Hair follicular keratinocyte (primary cell): ENCODE results near the gene CDT1. TPM values are rescaled to one million over a fixed set of nuclear protein-coding genes. Genes with fewer than 3 reads are reported as not detected.

Source experiments
- total RNA-seq: library from RNA; depleted of rRNA; stranded (reverse); fragments of >200 nt; gene quantifications from 2 replicates; pipeline ENCODE4 v1.2.3, GENCODE V29; 2015

The CDT1 gene
- total RNA-seq: 19.9 and 44.1 TPM in 2 replicates

DNA sequence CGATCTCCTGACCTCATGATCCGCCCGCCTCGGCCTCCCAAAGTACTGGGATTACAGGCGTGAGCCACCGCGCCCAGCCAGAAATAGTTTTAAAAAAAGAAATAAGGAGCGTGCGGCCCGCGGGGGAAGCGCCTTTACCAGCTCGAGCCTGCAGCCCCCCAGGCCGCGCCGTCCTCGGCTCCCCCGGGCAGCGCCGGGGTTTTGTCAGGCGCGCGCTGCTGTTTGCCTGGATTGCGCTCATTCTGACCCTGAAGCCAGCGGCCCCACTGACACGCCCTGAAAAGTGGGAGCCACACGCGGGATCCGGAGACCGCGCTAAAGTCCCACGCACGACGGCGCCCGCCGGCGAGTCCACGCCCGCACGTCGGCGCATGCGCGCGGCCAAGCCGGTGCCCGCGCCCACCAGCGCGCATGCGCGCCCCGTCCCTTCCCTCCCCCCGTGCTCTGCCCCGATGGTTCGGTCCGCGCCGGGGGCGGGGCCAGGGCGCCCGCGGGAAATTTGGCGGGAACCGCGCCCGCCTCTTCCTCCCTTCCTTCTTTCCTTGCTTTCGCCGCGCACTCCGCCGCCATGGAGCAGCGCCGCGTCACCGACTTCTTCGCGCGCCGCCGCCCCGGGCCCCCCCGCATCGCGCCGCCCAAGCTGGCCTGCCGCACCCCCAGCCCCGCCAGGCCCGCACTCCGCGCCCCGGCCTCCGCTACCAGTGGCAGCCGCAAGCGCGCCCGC lies at the start of gene CDT1:
CDT1 (plus strand) TSS at position 526 of the 724 bp plus-strand sequence; CDS start at position 569, 43 bp downstream.

DNA sequence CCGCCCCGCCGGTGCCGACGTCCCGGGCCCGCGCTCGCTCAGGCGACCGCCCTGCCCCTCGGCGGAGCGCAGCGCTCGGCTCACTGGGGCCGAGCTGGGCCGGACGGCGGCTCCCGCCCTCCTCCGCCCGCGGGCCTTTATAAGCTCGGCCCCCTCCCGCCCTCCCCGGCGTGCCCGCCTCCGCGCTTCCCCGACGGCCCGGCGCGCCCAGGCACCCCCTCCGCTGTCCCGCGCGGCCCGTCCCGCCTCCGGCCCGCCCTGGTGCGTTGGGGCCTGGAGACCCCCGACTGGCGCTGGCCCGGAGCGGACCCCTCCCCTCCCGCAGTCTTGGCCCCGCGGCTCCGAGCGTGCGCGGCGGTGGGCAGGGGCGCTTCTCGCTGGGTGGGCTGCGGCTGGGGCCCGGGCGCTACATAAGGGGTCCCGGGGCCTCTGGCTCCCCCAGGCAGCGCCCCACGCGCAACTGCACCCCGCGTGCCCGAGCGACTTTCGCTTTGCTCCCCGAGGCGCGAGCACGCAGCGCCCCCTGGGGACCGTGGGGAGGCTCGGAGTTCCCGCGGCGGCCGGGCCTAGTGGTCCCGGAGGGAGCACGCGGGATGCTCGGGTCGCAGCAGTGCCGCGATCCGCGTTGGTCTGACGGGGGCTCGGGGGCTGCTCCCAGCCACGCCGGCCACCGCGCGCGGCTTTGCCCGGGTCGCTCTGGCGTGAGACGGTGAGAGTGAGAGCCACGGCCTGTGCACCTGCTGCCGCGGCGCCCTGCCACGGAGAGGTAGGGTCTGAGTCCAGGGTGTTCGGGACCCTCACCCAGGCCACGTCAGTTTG lies 18.3 kb upstream of the CDT1 start, which contains the start of gene PIEZO1:
PIEZO1 (minus strand) TSS at position 115 of the 819 bp plus-strand sequence. CDS start 256 bp downstream, outside the sequence.

DNA sequence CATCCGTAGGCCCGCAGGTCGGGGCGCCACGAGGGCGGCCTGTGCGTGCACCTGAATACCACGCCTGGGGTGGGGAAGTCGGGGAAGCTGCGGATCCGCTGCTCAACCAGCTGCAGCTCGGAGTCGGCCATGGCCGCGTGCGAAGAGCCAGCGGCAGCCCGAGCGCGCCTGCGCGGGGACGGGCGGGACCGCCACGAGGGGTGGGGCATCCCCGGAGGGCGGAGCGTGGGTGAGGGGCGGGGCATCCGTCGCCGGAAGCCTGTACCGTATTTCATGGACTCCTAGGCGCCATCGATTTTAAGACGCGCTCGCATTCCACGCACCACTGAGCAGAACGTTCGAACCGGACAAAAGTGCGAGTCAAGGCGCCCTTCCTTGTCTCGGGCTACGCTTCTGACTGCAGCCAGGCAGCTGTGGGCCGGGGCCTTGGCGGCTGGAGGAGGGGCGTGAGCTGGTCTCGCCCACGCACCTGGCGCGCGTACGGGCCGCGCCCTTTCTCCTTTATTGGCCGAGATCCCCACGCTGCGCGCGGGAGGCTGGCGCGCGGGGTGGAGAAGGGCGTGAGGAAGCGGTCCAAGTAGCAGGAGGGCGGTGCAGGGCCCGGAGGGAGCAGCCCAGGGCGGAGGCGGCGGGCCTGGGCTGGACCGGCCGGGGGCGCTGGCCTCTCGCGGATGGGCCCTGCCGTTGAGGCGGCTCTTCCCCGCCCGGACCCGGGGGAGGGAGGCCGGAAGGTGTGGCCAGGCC lies 8.4 kb downstream of the CDT1 start, which contains the start of gene APRT:
APRT (minus strand) TSS at position 160 of the 744 bp plus-strand sequence; CDS start at position 131, 29 bp downstream.

GRCh38 chr16:88856828-88857727 lies 53.5 kb downstream of the CDT1 start, which contains the start of the genes GALNS and TRAPPC2L:
GALNS (minus strand) TSS chr16:88856947; CDS start chr16:88856877, 70 bp downstream.
TRAPPC2L (plus strand) TSS chr16:88857127; CDS start chr16:88857151, 24 bp downstream.

Other genes with a start within 250 kb of the CDT1 start
- 9.9 and 17.0 TPM in 2 replicates for gene ZC3H18, start 233.4 kb upstream of the CDT1 start, total RNA-seq
- gene IL17C, start 165.2 kb upstream of the CDT1 start, total RNA-seq: not detected in 2 replicates
- 88.1 and 94.3 TPM in 2 replicates for gene CYBA, start 152.7 kb upstream of the CDT1 start, total RNA-seq
- gene MVD, start 140.7 kb upstream of the CDT1 start, total RNA-seq: 238 and 321 TPM in 2 replicates
- gene SNAI3, start 117.3 kb upstream of the CDT1 start, total RNA-seq: 0.57 TPM in 1 of 2 replicates, not detected in the other
- gene RNF166, start 97.4 kb upstream of the CDT1 start, total RNA-seq: 10.5 and 12.8 TPM in 2 replicates
- gene CTU2, start 97.3 kb upstream of the CDT1 start, total RNA-seq: 11.0 and 24.8 TPM in 2 replicates
- 167 and 172 TPM in 2 replicates for gene PIEZO1, start 18.6 kb upstream of the CDT1 start, total RNA-seq
- gene APRT, start 8.1 kb downstream of the CDT1 start, total RNA-seq: 209 and 236 TPM in 2 replicates
- 18.2 and 23.8 TPM in 2 replicates for gene GALNS, start 53.2 kb downstream of the CDT1 start, total RNA-seq
- 33.3 and 50.0 TPM in 2 replicates for gene TRAPPC2L, start 53.3 kb downstream of the CDT1 start, total RNA-seq
- not detected in 2 replicates for gene PABPN1L, start 62.9 kb downstream of the CDT1 start, total RNA-seq
- 0.11 and 0.23 TPM in 2 replicates for gene CBFA2T3, start 173.4 kb downstream of the CDT1 start, total RNA-seq